ENCODE results near the gene DDX59.

The DDX59 gene

GRCh38 chr1:200669314-200670241, at the start of gene DDX59:
Gene DDX59, minus strand, starts transcription at chr1:200669907. Its CDS starts 3,167 bp downstream, at chr1:200666740.
- Histone ChIP-seq H3K36me3 (ENCODE audit: control insufficient read depth, insufficient read depth, low read length) (no peaks in the 10 kb centered on the region), H3K9ac (ENCODE audit: low read length) (peak within 1 kb of the TSS; percentile 90), H3K4me3 (ENCODE audit: low read length) (peak within 1 kb of the TSS; percentile 72), H3K4me1 (ENCODE audit: control insufficient read depth, insufficient read depth, low read length) (peaks cover 8% of the 10 kb centered on the region), H3K27me3 (ENCODE audit: control insufficient read depth, insufficient read depth, low read length) (no peaks in the 10 kb centered on the region), H3K9me3 (ENCODE audit: control insufficient read depth, low read length) (no peaks in the 10 kb centered on the region)

GRCh38 chr1:200714504-200715187, 44.9 kb upstream of the DDX59 start:
- Histone ChIP-seq H3K4me1 (ENCODE audit: control insufficient read depth, insufficient read depth, low read length) (no peaks in the 10 kb centered on the region), H3K9me3 (ENCODE audit: control insufficient read depth, low read length) (no peaks in the 10 kb centered on the region), H3K36me3 (ENCODE audit: control insufficient read depth, insufficient read depth, low read length) (no peaks in the 10 kb centered on the region), H3K4me3 (ENCODE audit: low read length) (no peak overlapping the region), H3K9ac (ENCODE audit: low read length) (no peak overlapping the region), H3K27me3 (ENCODE audit: control insufficient read depth, insufficient read depth, low read length) (no peaks in the 10 kb centered on the region)

- H3K9me3 ChIP-seq (ENCODE audit: control insufficient read depth, low read length), result no peaks in the 10 kb centered on the region
- no peaks in the 10 kb centered on the region for H3K27me3 ChIP-seq (ENCODE audit: control insufficient read depth, insufficient read depth, low read length)
- no peak overlapping the region for H3K9ac ChIP-seq (ENCODE audit: low read length)
- no peaks in the 10 kb centered on the region for H3K4me1 ChIP-seq (ENCODE audit: control insufficient read depth, insufficient read depth, low read length)
- H3K4me3 ChIP-seq (ENCODE audit: low read length), result no peak overlapping the region
- no peaks in the 10 kb centered on the region for H3K36me3 ChIP-seq (ENCODE audit: control insufficient read depth, insufficient read depth, low read length)
These were observed 40.5 kb upstream of the DDX59 start for GRCh38 chr1:200710166-200710565.

GRCh38 chr1:200708769-200709168, 39.1 kb upstream of the DDX59 start:
- Histone ChIP-seq H3K27me3 (ENCODE audit: control insufficient read depth, insufficient read depth, low read length) (no peaks in the 10 kb centered on the region), H3K9ac (ENCODE audit: low read length) (no peak overlapping the region), H3K36me3 (ENCODE audit: control insufficient read depth, insufficient read depth, low read length) (no peaks in the 10 kb centered on the region), H3K4me1 (ENCODE audit: control insufficient read depth, insufficient read depth, low read length) (no peaks in the 10 kb centered on the region), H3K4me3 (ENCODE audit: low read length) (no peak overlapping the region), H3K9me3 (ENCODE audit: control insufficient read depth, low read length) (no peaks in the 10 kb centered on the region)

GRCh38 chr1:200708161-200708560, 38.5 kb upstream of the DDX59 start:
- no peaks in the 10 kb centered on the region for H3K36me3 ChIP-seq (ENCODE audit: control insufficient read depth, insufficient read depth, low read length)
- no peaks in the 10 kb centered on the region for H3K4me1 ChIP-seq (ENCODE audit: control insufficient read depth, insufficient read depth, low read length)
- H3K9ac ChIP-seq (ENCODE audit: low read length), result no peak overlapping the region
- H3K4me3 ChIP-seq (ENCODE audit: low read length), result no peak overlapping the region
- no peaks in the 10 kb centered on the region for H3K9me3 ChIP-seq (ENCODE audit: control insufficient read depth, low read length)
- H3K27me3 ChIP-seq (ENCODE audit: control insufficient read depth, insufficient read depth, low read length), result no peaks in the 10 kb centered on the region

- Histone ChIP-seq H3K4me3 (ENCODE audit: low read length) (no peak overlapping the region), H3K9ac (ENCODE audit: low read length) (no peak overlapping the region), H3K4me1 (ENCODE audit: control insufficient read depth, insufficient read depth, low read length) (no peaks in the 10 kb centered on the region), H3K9me3 (ENCODE audit: control insufficient read depth, low read length) (no peaks in the 10 kb centered on the region), H3K36me3 (ENCODE audit: control insufficient read depth, insufficient read depth, low read length) (no peaks in the 10 kb centered on the region), H3K27me3 (ENCODE audit: control insufficient read depth, insufficient read depth, low read length) (no peaks in the 10 kb centered on the region)
These were observed 37.4 kb upstream of the DDX59 start for GRCh38 chr1:200707116-200707515.

GRCh38 chr1:200706111-200706814, 36.6 kb upstream of the DDX59 start:
- no peak overlapping the region for H3K4me3 ChIP-seq (ENCODE audit: low read length)
- H3K4me1 ChIP-seq (ENCODE audit: control insufficient read depth, insufficient read depth, low read length), result no peaks in the 10 kb centered on the region
- no peaks in the 10 kb centered on the region for H3K36me3 ChIP-seq (ENCODE audit: control insufficient read depth, insufficient read depth, low read length)
- no peaks in the 10 kb centered on the region for H3K27me3 ChIP-seq (ENCODE audit: control insufficient read depth, insufficient read depth, low read length)
- H3K9ac ChIP-seq (ENCODE audit: low read length), result no peak overlapping the region
- no peaks in the 10 kb centered on the region for H3K9me3 ChIP-seq (ENCODE audit: control insufficient read depth, low read length)

GRCh38 chr1:200704986-200705500, 35.3 kb upstream of the DDX59 start:
- Histone ChIP-seq H3K36me3 (ENCODE audit: control insufficient read depth, insufficient read depth, low read length) (no peaks in the 10 kb centered on the region), H3K27me3 (ENCODE audit: control insufficient read depth, insufficient read depth, low read length) (no peaks in the 10 kb centered on the region), H3K9me3 (ENCODE audit: control insufficient read depth, low read length) (no peaks in the 10 kb centered on the region), H3K9ac (ENCODE audit: low read length) (no peak overlapping the region), H3K4me1 (ENCODE audit: control insufficient read depth, insufficient read depth, low read length) (no peaks in the 10 kb centered on the region), H3K4me3 (ENCODE audit: low read length) (no peak overlapping the region)

GRCh38 chr1:200699871-200700270, 30.2 kb upstream of the DDX59 start:
- H3K27me3 ChIP-seq (ENCODE audit: control insufficient read depth, insufficient read depth, low read length), result no peaks in the 10 kb centered on the region
- H3K4me1 ChIP-seq (ENCODE audit: control insufficient read depth, insufficient read depth, low read length), result no peaks in the 10 kb centered on the region
- H3K9me3 ChIP-seq (ENCODE audit: control insufficient read depth, low read length), result no peaks in the 10 kb centered on the region
- no peak overlapping the region for H3K4me3 ChIP-seq (ENCODE audit: low read length)
- H3K9ac ChIP-seq (ENCODE audit: low read length), result no peak overlapping the region
- no peaks in the 10 kb centered on the region for H3K36me3 ChIP-seq (ENCODE audit: control insufficient read depth, insufficient read depth, low read length)

GRCh38 chr1:200694738-200695137, 25.0 kb upstream of the DDX59 start:
- no peaks in the 10 kb centered on the region for H3K36me3 ChIP-seq (ENCODE audit: control insufficient read depth, insufficient read depth, low read length)
- H3K9me3 ChIP-seq (ENCODE audit: control insufficient read depth, low read length), result no peaks in the 10 kb centered on the region
- H3K4me1 ChIP-seq (ENCODE audit: control insufficient read depth, insufficient read depth, low read length), result no peaks in the 10 kb centered on the region
- no peak overlapping the region for H3K9ac ChIP-seq (ENCODE audit: low read length)
- H3K27me3 ChIP-seq (ENCODE audit: control insufficient read depth, insufficient read depth, low read length), result no peaks in the 10 kb centered on the region
- H3K4me3 ChIP-seq (ENCODE audit: low read length), result no peak overlapping the region

GRCh38 chr1:200693327-200693726, 23.6 kb upstream of the DDX59 start:
- no peak overlapping the region for H3K4me3 ChIP-seq (ENCODE audit: low read length)
- no peaks in the 10 kb centered on the region for H3K36me3 ChIP-seq (ENCODE audit: control insufficient read depth, insufficient read depth, low read length)
- H3K4me1 ChIP-seq (ENCODE audit: control insufficient read depth, insufficient read depth, low read length), result no peaks in the 10 kb centered on the region

GRCh38 chr1:200692316-200692715, 22.6 kb upstream of the DDX59 start:
- Histone ChIP-seq H3K9me3 (ENCODE audit: control insufficient read depth, low read length) (no peaks in the 10 kb centered on the region), H3K4me3 (ENCODE audit: low read length) (no peak overlapping the region), H3K27me3 (ENCODE audit: control insufficient read depth, insufficient read depth, low read length) (no peaks in the 10 kb centered on the region), H3K4me1 (ENCODE audit: control insufficient read depth, insufficient read depth, low read length) (no peaks in the 10 kb centered on the region), H3K9ac (ENCODE audit: low read length) (no peak overlapping the region), H3K36me3 (ENCODE audit: control insufficient read depth, insufficient read depth, low read length) (no peaks in the 10 kb centered on the region)

More at GRCh38 chr1:200693327-200693726, 23.6 kb upstream of the DDX59 start:
- H3K9ac ChIP-seq (ENCODE audit: low read length), result no peak overlapping the region
- no peaks in the 10 kb centered on the region for H3K27me3 ChIP-seq (ENCODE audit: control insufficient read depth, insufficient read depth, low read length)
- H3K9me3 ChIP-seq (ENCODE audit: control insufficient read depth, low read length), result no peaks in the 10 kb centered on the region
